BLaER1 (cell line): ENCODE measurements around the gene NCDN.
A peak's percentile ranks its signal among the peaks of the same experiment; 100 is the strongest.

Source experiments
- H3K27ac ChIP-seq: shearing (Covaris generic); formaldehyde crosslinking; 2 replicates; pipeline ENCODE4 v1.8.1; 2022
- H3K27me3 ChIP-seq: shearing (Covaris generic); formaldehyde crosslinking; 2 replicates; pipeline ENCODE4 v1.8.1; 2022
- H3K36me3 ChIP-seq: shearing (Covaris generic); formaldehyde crosslinking; 2 replicates; pipeline ENCODE4 v1.8.1; 2022
- H3K4me1 ChIP-seq: shearing (Covaris generic); formaldehyde crosslinking; 2 replicates; pipeline ENCODE4 v1.8.1; 2022
- H3K4me2 ChIP-seq: shearing (Covaris generic); formaldehyde crosslinking; 2 replicates; pipeline ENCODE4 v1.8.1; 2022
- H3K4me3 ChIP-seq: shearing (Covaris generic); formaldehyde crosslinking; 2 replicates; pipeline ENCODE4 v1.8.1; 2022
- H3K9ac ChIP-seq: shearing (Covaris generic); formaldehyde crosslinking; 2 replicates; pipeline ENCODE4 v1.8.1; 2022
- H3K9me3 ChIP-seq: shearing (Covaris generic); formaldehyde crosslinking; 2 replicates; pipeline ENCODE4 v1.8.1; 2022
- H4K20me1 ChIP-seq: shearing (Covaris generic); formaldehyde crosslinking; 2 replicates; pipeline ENCODE4 v1.8.1; 2022
- Cebpa-rat ChIP-seq: shearing (Covaris generic); IDR thresholded peaks from 2 replicates; pipeline ENCODE4 v1.8.1; 2022

The NCDN gene

GRCh38 chr1:35557611-35558373 is at the start of gene NCDN:
TSS of gene NCDN (plus strand) at chr1:35557799. CDS start at chr1:35558191, 392 bp downstream.
- H3K4me2 ChIP-seq, result peak within 1 kb of the TSS; percentile 89
- H3K4me1 ChIP-seq, result peaks cover 53% of the 10 kb centered on the region
- peaks cover 41% of the 10 kb centered on the region for H3K36me3 ChIP-seq
- no peaks in the 10 kb centered on the region for H3K27me3 ChIP-seq
- peak within 1 kb of the TSS; percentile 91 for H3K9ac ChIP-seq
- TF ChIP-seq Cebpa-rat, result no peak
- H3K9me3 ChIP-seq, result no peaks in the 10 kb centered on the region
- H3K4me3 ChIP-seq, result peak within 1 kb of the TSS; percentile 91
- H3K27ac ChIP-seq, result peak within 1 kb of the TSS; percentile 91
- H4K20me1 ChIP-seq, result peaks cover 36% of the 10 kb centered on the region

DNA sequence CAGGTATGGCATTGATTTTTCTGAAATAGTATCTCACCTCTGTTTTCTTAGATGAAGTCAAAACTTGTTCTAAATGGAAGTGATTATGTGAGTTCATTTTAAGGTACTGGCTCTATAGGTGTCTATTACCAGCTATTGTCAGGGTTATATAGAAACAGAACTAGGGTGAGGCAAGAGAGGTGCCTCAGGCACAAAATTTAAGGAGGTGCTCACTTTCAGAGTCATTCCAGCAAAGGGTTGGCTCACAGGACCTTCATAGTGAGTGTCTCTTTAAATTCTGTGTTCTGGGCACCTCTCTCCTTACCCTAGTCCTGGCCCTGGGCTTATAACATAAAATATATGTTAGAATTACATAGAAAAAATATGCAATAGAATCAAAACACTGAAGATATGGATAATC is 49.7 kb upstream of the NCDN start:
- Histone ChIP-seq H3K9me3 (peaks cover 6% of the 10 kb centered on the region; the same call in 1 of the 2 replicates), H4K20me1 (peaks cover 61% of the 10 kb centered on the region), H3K36me3 (peaks cover 13% of the 10 kb centered on the region; the same call in 1 of the 2 replicates), H3K4me3 (no peak overlapping the region), H3K27ac (no peak overlapping the region), H3K27me3 (no peaks in the 10 kb centered on the region), H3K4me1 (peaks cover 39% of the 10 kb centered on the region), H3K9ac (no peak overlapping the region), H3K4me2 (peak overlapping the region; percentile 73)
- no peak for TF ChIP-seq Cebpa-rat

- Histone ChIP-seq H3K4me3 (no peak overlapping the region), H3K27ac (no peak overlapping the region), H3K9ac (no peak overlapping the region), H3K27me3 (no peaks in the 10 kb centered on the region), H3K4me2 (no peak overlapping the region), H3K4me1 (peaks cover 38% of the 10 kb centered on the region), H3K36me3 (peaks cover 10% of the 10 kb centered on the region; the same call in 1 of the 2 replicates), H3K9me3 (peaks cover 8% of the 10 kb centered on the region; the same call in 1 of the 2 replicates), H4K20me1 (peaks cover 69% of the 10 kb centered on the region)
- no peak for TF ChIP-seq Cebpa-rat
These were observed 48.0 kb upstream of the NCDN start for GRCh38 chr1:35509558-35509957.

GRCh38 chr1:35511305-35511704 is 46.3 kb upstream of the NCDN start:
- H3K4me1 ChIP-seq, result peaks cover 21% of the 10 kb centered on the region
- H3K9me3 ChIP-seq, result peaks cover 25% of the 10 kb centered on the region
- H3K27ac ChIP-seq, result no peak overlapping the region
- H3K9ac ChIP-seq, result no peak overlapping the region
- H3K4me2 ChIP-seq, result no peak overlapping the region
- H3K27me3 ChIP-seq, result no peaks in the 10 kb centered on the region
- H3K36me3 ChIP-seq, result peaks cover 9% of the 10 kb centered on the region; the same call in 1 of the 2 replicates
- H4K20me1 ChIP-seq, result peaks cover 60% of the 10 kb centered on the region
- H3K4me3 ChIP-seq, result no peak overlapping the region
- TF ChIP-seq Cebpa-rat, result no peak

DNA sequence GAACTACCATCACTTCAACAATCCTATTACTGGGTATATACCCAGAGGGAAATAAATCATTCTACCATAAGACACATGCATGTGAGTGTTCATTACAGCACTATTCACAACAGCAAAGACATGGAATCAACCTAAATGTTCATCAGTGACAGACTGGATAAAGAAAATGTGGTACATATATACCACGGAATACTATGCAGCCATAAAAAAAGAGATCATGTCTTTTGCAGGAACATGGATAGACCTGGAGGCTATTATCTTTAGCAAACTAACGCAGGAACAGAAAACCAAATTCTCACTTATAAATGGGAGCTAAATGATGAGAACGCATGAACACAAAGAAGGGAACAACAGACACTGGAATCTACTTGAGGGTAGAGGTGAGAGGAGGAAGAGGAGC is 39.4 kb upstream of the NCDN start:
- Histone ChIP-seq H3K9ac (no peak overlapping the region), H3K27ac (no peak overlapping the region), H3K36me3 (peaks cover 19% of the 10 kb centered on the region; the same call in 1 of the 2 replicates), H4K20me1 (0 out of 2 replicates have a peak, but pooled peaks cover 10% of the 10 kb centered on the region), H3K4me3 (no peak overlapping the region), H3K27me3 (no peaks in the 10 kb centered on the region), H3K4me2 (no peak overlapping the region), H3K4me1 (no peaks in the 10 kb centered on the region), H3K9me3 (peaks cover 45% of the 10 kb centered on the region)
- TF ChIP-seq Cebpa-rat, result no peak

GRCh38 chr1:35519432-35519831 is 38.2 kb upstream of the NCDN start:
- Histone ChIP-seq H3K4me3 (no peak overlapping the region), H3K36me3 (peaks cover 25% of the 10 kb centered on the region; the same call in 1 of the 2 replicates), H4K20me1 (0 out of 2 replicates have a peak, but pooled peaks cover 3% of the 10 kb centered on the region), H3K27me3 (no peaks in the 10 kb centered on the region), H3K9ac (no peak overlapping the region), H3K4me2 (no peak overlapping the region), H3K4me1 (no peaks in the 10 kb centered on the region), H3K27ac (no peak overlapping the region), H3K9me3 (peaks cover 51% of the 10 kb centered on the region)
- TF ChIP-seq Cebpa-rat, result no peak

- Histone ChIP-seq H4K20me1 (no peaks in the 10 kb centered on the region), H3K27me3 (no peaks in the 10 kb centered on the region), H3K36me3 (peaks cover 17% of the 10 kb centered on the region), H3K9ac (no peak overlapping the region), H3K4me1 (no peaks in the 10 kb centered on the region), H3K9me3 (peaks cover 35% of the 10 kb centered on the region), H3K4me3 (no peak overlapping the region), H3K27ac (no peak overlapping the region), H3K4me2 (no peak overlapping the region)
- TF ChIP-seq Cebpa-rat, result no peak
These were observed 33.5 kb upstream of the NCDN start for GRCh38 chr1:35524106-35524505.

GRCh38 chr1:35530168-35530567 is 27.4 kb upstream of the NCDN start:
- no peaks in the 10 kb centered on the region for H4K20me1 ChIP-seq
- no peak overlapping the region for H3K4me2 ChIP-seq
- H3K36me3 ChIP-seq, result peaks cover 54% of the 10 kb centered on the region
- no peaks in the 10 kb centered on the region for H3K27me3 ChIP-seq
- no peaks in the 10 kb centered on the region for H3K4me1 ChIP-seq
- no peak overlapping the region for H3K4me3 ChIP-seq
- TF ChIP-seq Cebpa-rat, result no peak
- no peak overlapping the region for H3K9ac ChIP-seq
- H3K27ac ChIP-seq, result no peak overlapping the region
- H3K9me3 ChIP-seq, result peaks cover 53% of the 10 kb centered on the region

DNA sequence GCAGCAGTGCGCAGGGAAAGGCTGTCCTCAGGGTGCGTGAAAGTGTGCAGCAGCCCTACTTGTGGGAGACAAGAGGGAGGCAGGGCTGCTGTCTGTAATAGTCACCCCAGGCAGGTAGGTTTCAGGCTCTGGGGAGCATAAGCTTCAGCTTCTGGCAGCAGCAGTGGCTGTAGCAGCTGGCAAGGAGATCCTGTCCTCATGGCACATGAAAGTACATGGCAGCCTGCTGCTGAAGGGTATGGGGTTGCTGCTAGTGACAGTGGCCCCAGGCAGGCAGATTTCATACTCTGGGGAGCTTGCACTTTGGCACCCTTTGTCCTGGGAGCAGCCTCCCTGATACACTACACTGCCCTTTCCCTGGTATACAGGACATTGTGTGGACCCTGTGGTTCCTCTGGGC is 26.7 kb upstream of the NCDN start:
- TF ChIP-seq Cebpa-rat, result no peak

DNA sequence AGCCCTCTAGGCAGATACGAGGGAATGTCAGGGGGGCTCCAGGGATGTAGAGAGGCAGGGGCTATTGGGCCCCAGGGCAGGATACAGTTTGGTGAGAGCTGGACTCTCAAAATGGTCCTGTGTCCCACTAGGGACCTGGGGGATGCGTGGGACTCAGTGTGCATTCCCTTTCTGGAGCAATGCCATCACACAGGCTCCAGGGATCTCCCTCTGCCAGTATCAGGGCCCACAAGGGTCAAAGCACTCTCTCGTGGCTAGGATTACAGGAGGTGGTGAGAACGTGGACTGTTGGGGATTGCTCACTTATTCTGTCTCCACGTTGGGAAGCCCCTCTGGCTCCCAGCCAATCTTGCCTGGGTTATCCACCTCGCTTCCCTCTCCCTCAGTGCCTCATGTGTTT is 26.2 kb upstream of the NCDN start:
- H3K4me3 ChIP-seq, result peak overlapping the region; percentile 42
- H3K36me3 ChIP-seq, result peaks cover 57% of the 10 kb centered on the region
- no peak overlapping the region for H3K9ac ChIP-seq

More for the DNA sequence above, 26.7 kb upstream of the NCDN start:
- H3K36me3 ChIP-seq, result peaks cover 54% of the 10 kb centered on the region
- H4K20me1 ChIP-seq, result no peaks in the 10 kb centered on the region
- peak overlapping the region; percentile 42 for H3K4me3 ChIP-seq
- no peaks in the 10 kb centered on the region for H3K4me1 ChIP-seq
- H3K27ac ChIP-seq, result no peak overlapping the region
- no peak overlapping the region for H3K4me2 ChIP-seq
- peaks cover 53% of the 10 kb centered on the region for H3K9me3 ChIP-seq
- H3K9ac ChIP-seq, result no peak overlapping the region
- H3K27me3 ChIP-seq, result no peaks in the 10 kb centered on the region

More for the DNA sequence above, 26.2 kb upstream of the NCDN start:
- Histone ChIP-seq H3K4me1 (no peaks in the 10 kb centered on the region), H3K9me3 (peaks cover 52% of the 10 kb centered on the region), H4K20me1 (no peaks in the 10 kb centered on the region; the same call in 1 of the 2 replicates), H3K4me2 (no peak overlapping the region), H3K27me3 (no peaks in the 10 kb centered on the region), H3K27ac (no peak overlapping the region)
- no peak for TF ChIP-seq Cebpa-rat
